HEK293 (cell line): ENCODE results near the gene LDLRAD2.
"Not testable (repeated sequence)": the region's sequence is repeated elsewhere in the genome, so short reads cannot be mapped to it uniquely, and the experiment has no call there.

ENCODE experiments used
- ZBTB20 ChIP-seq: fragments of 450-650 bp; formaldehyde crosslinking; IDR thresholded peaks from 2 replicates; pipeline ENCODE4 v1.5.1; 2016; ENCODE audit warnings: missing biosample characterization, missing genetic modification characterization
- ZBTB7A ChIP-seq: fragments of 450-650 bp; formaldehyde crosslinking; IDR thresholded peaks from 2 replicates; pipeline ENCODE4 v1.5.1; 2016; ENCODE audit warnings: low read depth, missing biosample characterization, missing genetic modification characterization
- ZEB2 ChIP-seq: fragments of 450-650 bp; formaldehyde crosslinking; IDR thresholded peaks from 2 replicates; pipeline ENCODE4 v1.5.1; 2016; ENCODE audit warnings: missing biosample characterization, missing genetic modification characterization
- ZNF600 ChIP-seq: fragments of 450-650 bp; formaldehyde crosslinking; IDR thresholded peaks from 2 replicates; pipeline ENCODE4 v1.5.1; 2016; ENCODE audit warnings: missing biosample characterization, missing genetic modification characterization
- ZNF658 ChIP-seq: fragments of 450-650 bp; formaldehyde crosslinking; IDR thresholded peaks from 2 replicates; pipeline ENCODE4; 2016; ENCODE audit warnings: missing biosample characterization, missing genetic modification characterization
- ZNF670 ChIP-seq: fragments of 450-650 bp; formaldehyde crosslinking; IDR thresholded peaks from 2 replicates; pipeline ENCODE4 v1.5.1; 2016; ENCODE audit warnings: missing biosample characterization, missing genetic modification characterization, low read depth
- TF ChIP-seq, protein P1 (sequence below): fragments of 450-650 bp; formaldehyde crosslinking; IDR thresholded peaks from 2 replicates; pipeline ENCODE4 v1.5.1; 2016; ENCODE audit warnings: missing biosample characterization, missing genetic modification characterization
- TF ChIP-seq, protein P2 (sequence below): fragments of 450-650 bp; formaldehyde crosslinking; IDR thresholded peaks from 2 replicates; pipeline ENCODE4 v1.5.1; 2016; ENCODE audit warnings: missing biosample characterization, missing genetic modification characterization

DNA sequence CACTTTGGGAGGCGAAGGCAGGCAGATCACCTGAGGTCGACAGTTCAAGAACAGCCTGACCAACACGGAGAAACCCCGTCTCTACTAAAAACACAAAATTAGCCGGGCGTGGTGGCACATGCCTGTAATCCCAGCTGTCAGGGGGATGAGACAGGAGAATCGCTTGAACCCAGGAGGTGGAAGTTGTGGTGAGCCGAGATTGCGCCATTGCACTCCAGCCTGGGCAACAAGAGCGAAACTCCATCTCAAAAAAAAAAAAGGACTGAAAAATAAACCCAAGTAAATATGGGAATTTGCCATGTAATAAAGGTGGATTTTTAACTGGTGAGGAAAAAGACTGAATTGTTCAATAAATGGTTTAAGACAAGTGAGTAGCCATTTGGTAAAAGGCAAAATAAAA, 40.4 kb upstream of the LDLRAD2 start:
- TF ChIP-seq, protein P1, sequence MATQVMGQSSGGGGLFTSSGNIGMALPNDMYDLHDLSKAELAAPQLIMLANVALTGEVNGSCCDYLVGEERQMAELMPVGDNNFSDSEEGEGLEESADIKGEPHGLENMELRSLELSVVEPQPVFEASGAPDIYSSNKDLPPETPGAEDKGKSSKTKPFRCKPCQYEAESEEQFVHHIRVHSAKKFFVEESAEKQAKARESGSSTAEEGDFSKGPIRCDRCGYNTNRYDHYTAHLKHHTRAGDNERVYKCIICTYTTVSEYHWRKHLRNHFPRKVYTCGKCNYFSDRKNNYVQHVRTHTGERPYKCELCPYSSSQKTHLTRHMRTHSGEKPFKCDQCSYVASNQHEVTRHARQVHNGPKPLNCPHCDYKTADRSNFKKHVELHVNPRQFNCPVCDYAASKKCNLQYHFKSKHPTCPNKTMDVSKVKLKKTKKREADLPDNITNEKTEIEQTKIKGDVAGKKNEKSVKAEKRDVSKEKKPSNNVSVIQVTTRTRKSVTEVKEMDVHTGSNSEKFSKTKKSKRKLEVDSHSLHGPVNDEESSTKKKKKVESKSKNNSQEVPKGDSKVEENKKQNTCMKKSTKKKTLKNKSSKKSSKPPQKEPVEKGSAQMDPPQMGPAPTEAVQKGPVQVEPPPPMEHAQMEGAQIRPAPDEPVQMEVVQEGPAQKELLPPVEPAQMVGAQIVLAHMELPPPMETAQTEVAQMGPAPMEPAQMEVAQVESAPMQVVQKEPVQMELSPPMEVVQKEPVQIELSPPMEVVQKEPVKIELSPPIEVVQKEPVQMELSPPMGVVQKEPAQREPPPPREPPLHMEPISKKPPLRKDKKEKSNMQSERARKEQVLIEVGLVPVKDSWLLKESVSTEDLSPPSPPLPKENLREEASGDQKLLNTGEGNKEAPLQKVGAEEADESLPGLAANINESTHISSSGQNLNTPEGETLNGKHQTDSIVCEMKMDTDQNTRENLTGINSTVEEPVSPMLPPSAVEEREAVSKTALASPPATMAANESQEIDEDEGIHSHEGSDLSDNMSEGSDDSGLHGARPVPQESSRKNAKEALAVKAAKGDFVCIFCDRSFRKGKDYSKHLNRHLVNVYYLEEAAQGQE (tag by site-specific recombination): not testable (repeated sequence)
- not testable (repeated sequence) for TF ChIP-seq ZNF600, ZEB2, ZBTB7A, ZBTB20, ZNF658, ZNF670 (tag by site-specific recombination)
- TF ChIP-seq, protein P2, sequence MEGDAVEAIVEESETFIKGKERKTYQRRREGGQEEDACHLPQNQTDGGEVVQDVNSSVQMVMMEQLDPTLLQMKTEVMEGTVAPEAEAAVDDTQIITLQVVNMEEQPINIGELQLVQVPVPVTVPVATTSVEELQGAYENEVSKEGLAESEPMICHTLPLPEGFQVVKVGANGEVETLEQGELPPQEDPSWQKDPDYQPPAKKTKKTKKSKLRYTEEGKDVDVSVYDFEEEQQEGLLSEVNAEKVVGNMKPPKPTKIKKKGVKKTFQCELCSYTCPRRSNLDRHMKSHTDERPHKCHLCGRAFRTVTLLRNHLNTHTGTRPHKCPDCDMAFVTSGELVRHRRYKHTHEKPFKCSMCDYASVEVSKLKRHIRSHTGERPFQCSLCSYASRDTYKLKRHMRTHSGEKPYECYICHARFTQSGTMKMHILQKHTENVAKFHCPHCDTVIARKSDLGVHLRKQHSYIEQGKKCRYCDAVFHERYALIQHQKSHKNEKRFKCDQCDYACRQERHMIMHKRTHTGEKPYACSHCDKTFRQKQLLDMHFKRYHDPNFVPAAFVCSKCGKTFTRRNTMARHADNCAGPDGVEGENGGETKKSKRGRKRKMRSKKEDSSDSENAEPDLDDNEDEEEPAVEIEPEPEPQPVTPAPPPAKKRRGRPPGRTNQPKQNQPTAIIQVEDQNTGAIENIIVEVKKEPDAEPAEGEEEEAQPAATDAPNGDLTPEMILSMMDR (tag by site-specific recombination): not testable (repeated sequence)
